AG09309 (cell line): ENCODE results near the gene HOXC10.
A peak's percentile ranks its signal among the peaks of the same experiment; 100 is the strongest.

Experiments
- DNase-seq: peaks from one replicate; pipeline ENCODE4 v3.0.0-alpha.2; 2010; ENCODE audit warnings: low read depth
- H3K4me3 ChIP-seq: 2 replicates; pipeline ENCODE4 v1.5.1; 2011; ENCODE audit warnings: mild to moderate bottlenecking, low read depth, low read length, moderate library complexity; ENCODE audit not compliant: control insufficient read depth
- CTCF ChIP-seq: IDR thresholded peaks from 2 replicates; pipeline ENCODE4 v1.5.1; 2011; ENCODE audit warnings: mild to moderate bottlenecking, low read depth, low read length, inconsistent platforms; ENCODE audit not compliant: insufficient read depth, control insufficient read depth; ENCODE audit errors: missing control alignments

Gene HOXC10

GRCh38 chr12:54000116-54001114 is 15.5 kb downstream of the HOXC10 start, which contains the start of gene HOXC9:
Gene HOXC9, plus strand, starts transcription at chr12:54000161. Its CDS starts 28 bp downstream, at chr12:54000189.
- DNase-seq, result no peak
- no peak for TF ChIP-seq CTCF
- H3K4me3 ChIP-seq, result peak within 1 kb of the TSS; percentile 86

GRCh38 chr12:54001283-54002187 is 16.6 kb downstream of the HOXC10 start:
- no peak for TF ChIP-seq CTCF
- H3K4me3 ChIP-seq, result no peak overlapping the region
- DNase-seq, result no peak

GRCh38 chr12:54002278-54002914 is 17.4 kb downstream of the HOXC10 start:
- H3K4me3 ChIP-seq, result no peak overlapping the region
- DNase-seq, result no peak
- no peak for TF ChIP-seq CTCF

- no peak for TF ChIP-seq CTCF
- no peak overlapping the region for H3K4me3 ChIP-seq
- no peak for DNase-seq
Observed at GRCh38 chr12:54002915-54003389, 18.0 kb downstream of the HOXC10 start.

- no peak for DNase-seq
- no peak overlapping the region for H3K4me3 ChIP-seq
- TF ChIP-seq CTCF, result no peak
Observed at GRCh38 chr12:54003625-54004024, 18.7 kb downstream of the HOXC10 start.
